Neural cell (in vitro differentiated cells): ENCODE measurements around the gene KBTBD13. TPM values are rescaled to one million over a fixed set of nuclear protein-coding genes. Genes with fewer than 3 reads are reported as not detected.

Source experiments
- H2AFZ ChIP-seq: fragments of 200-600, 300-800 bp; sonication (generic), shearing (Covaris generic); 2 replicates; pipeline ENCODE4 v1.6.0; 2014; ENCODE audit warnings: low read depth, mild to moderate bottlenecking, antibody characterized with exemption, low read length, moderate library complexity
- H3F3A ChIP-seq: fragments of 200-600 bp; shearing (Covaris generic); 2 replicates; pipeline ENCODE4 v1.6.1; 2016; ENCODE audit warnings: mild to moderate bottlenecking, moderate library complexity, mixed read lengths, antibody characterized with exemption, low read length; ENCODE audit not compliant: insufficient read depth, poor library complexity, severe bottlenecking
- H3K27ac ChIP-seq: fragments of 200-600, 300-800 bp; sonication (generic), shearing (Covaris generic); 2 replicates; pipeline ENCODE4 v1.5.1; 2014; ENCODE audit warnings: mild to moderate bottlenecking, low read length, moderate library complexity
- H3K27me3 ChIP-seq: fragments of 300-800, 200-600 bp; sonication (generic), shearing (Covaris generic); 2 replicates; pipeline ENCODE4 v1.6.0; 2014; ENCODE audit warnings: mild to moderate bottlenecking, low read depth, low read length, moderate library complexity; ENCODE audit not compliant: insufficient read depth
- H3K36me3 ChIP-seq: fragments of 300-800, 200-600 bp; sonication (generic), shearing (Covaris generic); 2 replicates; pipeline ENCODE4 v1.5.1; 2014; ENCODE audit warnings: mild to moderate bottlenecking, antibody characterized with exemption, low read length, moderate library complexity; ENCODE audit not compliant: insufficient read depth
- H3K4me2 ChIP-seq: fragments of 300-800, 200-600 bp; sonication (generic), shearing (Covaris generic); 2 replicates; pipeline ENCODE4 v1.6.0; 2014; ENCODE audit warnings: mild to moderate bottlenecking, low read length
- H3K4me3 ChIP-seq: fragments of 300-800, 200-600 bp; sonication (generic), shearing (Covaris generic); 2 replicates; pipeline ENCODE4 v1.5.1; 2014; ENCODE audit warnings: mild to moderate bottlenecking, low read length, moderate library complexity
- H3K79me2 ChIP-seq: fragments of 200-600 bp; shearing (Covaris generic); replicated peaks from 2 replicates; pipeline ENCODE4 v1.6.0; 2014; ENCODE audit warnings: mild to moderate bottlenecking, low read length, moderate library complexity; ENCODE audit not compliant: insufficient read depth
- H3K9ac ChIP-seq: fragments of 300-800, 200-600 bp; sonication (generic), shearing (Covaris generic); 2 replicates; pipeline ENCODE4 v1.6.1; 2016; ENCODE audit warnings: mild to moderate bottlenecking, low read length, mixed read lengths
- H3K9me2 ChIP-seq: fragments of 200-600 bp; shearing (Covaris generic); 2 replicates; pipeline ENCODE4 v1.6.1; 2016; ENCODE audit warnings: mild to moderate bottlenecking, low read length, mixed read lengths; ENCODE audit not compliant: insufficient read depth
- H3K9me3 ChIP-seq: fragments of 200-600, 300-800 bp; sonication (generic), shearing (Covaris generic); 2 replicates; pipeline ENCODE4 v1.6.1; 2016; ENCODE audit warnings: mild to moderate bottlenecking, mixed run types, low read length, moderate library complexity, mixed read lengths
- H4K20me1 ChIP-seq: fragments of 200-600 bp; shearing (Covaris generic); 2 replicates; pipeline ENCODE4 v1.6.1; 2016; ENCODE audit warnings: mild to moderate bottlenecking, mixed run types; ENCODE audit not compliant: insufficient read depth
- CTCF ChIP-seq: fragments of 450-650 bp; IDR thresholded peaks from 2 replicates; pipeline ENCODE4 v1.5.1; 2014; ENCODE audit warnings: antibody characterized with exemption, mild to moderate bottlenecking, moderate library complexity; ENCODE audit not compliant: poor library complexity, severe bottlenecking
- EP300 ChIP-seq: fragments of 450-650 bp; conservative IDR thresholded peaks from 2 replicates; pipeline ENCODE4 v1.6.1; 2014; ENCODE audit warnings: antibody characterized with exemption, mild to moderate bottlenecking, moderate library complexity; ENCODE audit not compliant: poor library complexity, severe bottlenecking
- EZH2 ChIP-seq: fragments of 200-600, 300-800 bp; shearing (Covaris generic), sonication (generic); IDR thresholded peaks from 2 replicates; pipeline ENCODE4 v1.6.1; 2014; ENCODE audit warnings: antibody characterized with exemption, low read length, borderline replicate concordance, mild to moderate bottlenecking; ENCODE audit not compliant: insufficient read depth, poor library complexity, severe bottlenecking
- MXI1 ChIP-seq: fragments of 450-650 bp; conservative IDR thresholded peaks from 2 replicates; pipeline ENCODE4 v1.6.1; 2014; ENCODE audit warnings: antibody characterized with exemption, mild to moderate bottlenecking; ENCODE audit not compliant: poor library complexity, severe bottlenecking
- POLR2AphosphoS5 ChIP-seq: IDR thresholded peaks from 2 replicates; pipeline ENCODE4 v1.6.1; 2012
- RAD21 ChIP-seq: fragments of 450-650 bp; conservative IDR thresholded peaks from 2 replicates; pipeline ENCODE4 v1.6.1; 2014; ENCODE audit warnings: antibody characterized with exemption, mild to moderate bottlenecking, moderate library complexity
- REST ChIP-seq: IDR thresholded peaks from 2 replicates; pipeline ENCODE4 v1.6.1; 2012; ENCODE audit warnings: borderline replicate concordance
- SMC3 ChIP-seq: fragments of 450-650 bp; conservative IDR thresholded peaks from 2 replicates; pipeline ENCODE4 v1.6.1; 2014; ENCODE audit warnings: antibody characterized with exemption, mild to moderate bottlenecking, moderate library complexity; ENCODE audit not compliant: poor library complexity
- TAF1 ChIP-seq: IDR thresholded peaks from 2 replicates; pipeline ENCODE4 v1.6.1; 2012; ENCODE audit warnings: low read depth
- polyA plus RNA-seq: library from polyadenylated mRNA; depleted of rRNA; stranded (reverse); fragments of >200 nt; gene quantifications from 2 replicates; pipeline ENCODE4 v1.2.3, GENCODE V29; 2014

KBTBD13 gene
- polyA plus RNA-seq, 1 donor from 2014 or later: not detected

- no peaks in the 10 kb centered on the region for H3K9me2 ChIP-seq
- H4K20me1 ChIP-seq: no peaks in the 10 kb centered on the region
- no peaks in the 10 kb centered on the region for H3K79me2 ChIP-seq
- no peaks in the 10 kb centered on the region for H3F3A ChIP-seq
- H3K27ac ChIP-seq: no peak overlapping the region
- no peak for TF ChIP-seq SMC3
- no peak for TF ChIP-seq TAF1
- TF ChIP-seq EP300: no peak
- no peak for TF ChIP-seq RAD21
- H3K4me2 ChIP-seq: no peak overlapping the region
- H3K9me3 ChIP-seq: no peaks in the 10 kb centered on the region
- peaks cover 30% of the 10 kb centered on the region for H3K27me3 ChIP-seq
- no peaks in the 10 kb centered on the region for H3K36me3 ChIP-seq
- H3K4me3 ChIP-seq: no peak overlapping the region
- H2AFZ ChIP-seq: no peak overlapping the region
- no peak overlapping the region for H3K9ac ChIP-seq
Measured at GRCh38 chr15:65069179-65069578, 7.4 kb upstream of the KBTBD13 start.

- Histone ChIP-seq H3K9me3 (no peaks in the 10 kb centered on the region), H3F3A (no peaks in the 10 kb centered on the region), H4K20me1 (no peaks in the 10 kb centered on the region), H3K79me2 (no peaks in the 10 kb centered on the region), H3K4me2 (no peak overlapping the region), H3K4me3 (no peak overlapping the region), H2AFZ (no peak overlapping the region), H3K27me3 (peaks cover 30% of the 10 kb centered on the region), H3K9me2 (no peaks in the 10 kb centered on the region), H3K27ac (no peak overlapping the region), H3K9ac (no peak overlapping the region), H3K36me3 (no peaks in the 10 kb centered on the region)
- TF ChIP-seq EP300 (no peak), EZH2 (no peak), SMC3 (no peak), TAF1 (no peak), POLR2AphosphoS5 (no peak), RAD21 (no peak), CTCF (no peak), MXI1 (no peak), REST (no peak)
Measured at GRCh38 chr15:65069779-65070546, 6.6 kb upstream of the KBTBD13 start.
